HG02610 (cell line): ENCODE data around the gene PACS2.

Experiments
- ATAC-seq: cut with Tn5 transposase; IDR thresholded peaks from one replicate; pipeline ENCODE4 v1.9.1; 2021; ENCODE audit warnings: mild to moderate bottlenecking, moderate library complexity; ENCODE audit not compliant: unreplicated experiment

Gene PACS2

GRCh38 chr14:105366386-105367074, 52.0 kb downstream of the PACS2 start:
- no peak for ATAC-seq

GRCh38 chr14:105367116-105368031, 52.8 kb downstream of the PACS2 start:
- no peak for ATAC-seq

- ATAC-seq = no peak
These were observed 53.5 kb downstream of the PACS2 start for GRCh38 chr14:105368032-105368417.

GRCh38 chr14:105368426-105368825, 53.9 kb downstream of the PACS2 start:
- no peak for ATAC-seq

GRCh38 chr14:105368910-105369652, 54.5 kb downstream of the PACS2 start:
- ATAC-seq = no peak

- ATAC-seq = no peak
These were observed 55.1 kb downstream of the PACS2 start for GRCh38 chr14:105369653-105370040.

GRCh38 chr14:105374389-105374788, 59.8 kb downstream of the PACS2 start:
- no peak for ATAC-seq

GRCh38 chr14:105375635-105376057, 61.1 kb downstream of the PACS2 start:
- no peak for ATAC-seq

- no peak for ATAC-seq
These were observed 62.2 kb downstream of the PACS2 start for GRCh38 chr14:105376521-105377440.

- ATAC-seq = no peak
These were observed 63.1 kb downstream of the PACS2 start for GRCh38 chr14:105377555-105378182.

- no peak for ATAC-seq
These were observed 63.7 kb downstream of the PACS2 start for GRCh38 chr14:105378199-105378598.

GRCh38 chr14:105378873-105379685, 64.5 kb downstream of the PACS2 start:
- ATAC-seq = no peak

GRCh38 chr14:105379946-105380345, 65.4 kb downstream of the PACS2 start:
- no peak for ATAC-seq

GRCh38 chr14:105380756-105381155, 66.2 kb downstream of the PACS2 start:
- no peak for ATAC-seq

- no peak for ATAC-seq
These were observed 67.1 kb downstream of the PACS2 start for GRCh38 chr14:105381446-105382342.

GRCh38 chr14:105382343-105383082, 68.0 kb downstream of the PACS2 start:
- no peak for ATAC-seq

GRCh38 chr14:105383083-105383730, 68.7 kb downstream of the PACS2 start:
- no peak for ATAC-seq
